A549 (cell line): ENCODE data around the gene KRT8. TPM values are rescaled to one million over a fixed set of nuclear protein-coding genes. Genes with fewer than 3 reads are reported as not detected.
A peak's percentile ranks its signal among the peaks of the same experiment; 100 is the strongest.

Experiments
- ATAC-seq, 2 experiments: fragments of 200-7000 bp in 1 of 2; fragments of >200 bp in 1 of 2; cut with Nextera tagmentation in 1 of 2; cut with Tn5 transposase in 1 of 2; 3 replicates each; pipeline versions ENCODE4 v1.8.0 to v1.9.1; 2018 to 2020; ENCODE audit warnings: mild to moderate bottlenecking in 1 of 2, moderate library complexity in 1 of 2
- CTCF ChIA-PET: fragments of 300-600 bp; sonication (Branson Sonifier 250); formaldehyde crosslinking; extraction: SDS; loops from one replicate; lab custom pipeline; 2021; ENCODE audit warnings: antibody characterized with exemption, inconsistent platforms; lab: Yijun Ruan, JAX
- POLR2A ChIA-PET: fragments of 350-600 bp; formaldehyde crosslinking; extraction: SDS; loops from one replicate; lab custom pipeline; 2021; ENCODE audit warnings: antibody characterized with exemption, inconsistent platforms; lab: Yijun Ruan, JAX
- DNase-seq, 2 experiments: peaks; one replicate each; pipeline versions ENCODE4 v3.0.0 to v3.0.0-alpha.2; 2011 to 2016; ENCODE audit warnings: low read depth in 1 of 2, low spot score in 1 of 2
- FAIRE-seq: peaks from 2 replicates; lab custom pipeline; 2011; peaks lifted over from hg19 to GRCh38; lab: Jason Lieb, UNC
- H3K27ac ChIP-seq, 2 experiments: fragments of >200 bp; sonication (Bioruptor Twin); formaldehyde crosslinking; 3 replicates each; pipeline ENCODE4 v1.5.1; 2016 to 2017
- H3K4me1 ChIP-seq: fragments of >200 bp; sonication (Bioruptor Twin); formaldehyde crosslinking; 3 replicates; pipeline ENCODE4 v1.6.1; 2016
- H3K4me2 ChIP-seq: fragments of >200 bp; sonication (Bioruptor Twin); formaldehyde crosslinking; 3 replicates; pipeline ENCODE4 v1.6.1; 2016
- H3K4me3 ChIP-seq: fragments of >200 bp; sonication (Bioruptor Twin); formaldehyde crosslinking; 3 replicates; pipeline ENCODE4 v1.5.1; 2016
- H3K9me3 ChIP-seq: fragments of >200 bp; sonication (Bioruptor Twin); formaldehyde crosslinking; 3 replicates; pipeline ENCODE4 v1.6.1; 2016
- BCL3 ChIP-seq: fragments of >200 bp; sonication (Bioruptor Twin); formaldehyde crosslinking; IDR thresholded peaks from 3 replicates; pipeline ENCODE4 v1.6.1; 2016
- CEBPB ChIP-seq, 2 experiments: fragments of >200 bp in 1 of 2; sonication (Bioruptor Twin) in 1 of 2; formaldehyde crosslinking in 1 of 2; IDR thresholded peaks; 2 replicates each; pipeline ENCODE4 v1.6.1; 2012 to 2016
- EHF ChIP-seq: fragments of 250-450 bp; sonication (Bioruptor Pico); IDR thresholded peaks from 2 replicates; pipeline ENCODE4 v1.5.0; 2020; ENCODE audit warnings: mild to moderate bottlenecking
- EP300 ChIP-seq, 2 experiments: fragments of >200 bp; sonication (Bioruptor Twin); formaldehyde crosslinking; IDR thresholded peaks; 2 replicates in 1 of 2; 3 replicates in 1 of 2; pipeline ENCODE4 v1.6.1; 2016 to 2017
- FOSB ChIP-seq: fragments of 250-450 bp; sonication (Bioruptor Pico); IDR thresholded peaks from 2 replicates; pipeline ENCODE4 v1.5.0; 2020; ENCODE audit warnings: mild to moderate bottlenecking, moderate library complexity
- FOSL2 ChIP-seq, 2 experiments: fragments of 450-650 bp in 1 of 2; fragments of >200 bp in 1 of 2; sonication (Bioruptor Twin) in 1 of 2; formaldehyde crosslinking; IDR thresholded peaks; 2 replicates each; pipeline versions ENCODE4 v1.5.0 to v1.6.1; 2016 to 2020; ENCODE audit warnings: mild to moderate bottlenecking in 1 of 2, moderate library complexity in 1 of 2
- HDAC2 ChIP-seq: fragments of 200-600 bp; sonication (generic); IDR thresholded peaks from 2 replicates; pipeline ENCODE4 v1.6.1; 2016
- HES2 ChIP-seq: fragments of >200 bp; sonication (Bioruptor Twin); formaldehyde crosslinking; IDR thresholded peaks from 2 replicates; pipeline ENCODE4 v1.6.1; 2016
- HOXA7 ChIP-seq: fragments of 250-450 bp; sonication (Bioruptor Pico); IDR thresholded peaks from 2 replicates; pipeline ENCODE4 v1.5.0; 2020; ENCODE audit warnings: mild to moderate bottlenecking, moderate library complexity
- HOXB5 ChIP-seq: fragments of 250-450 bp; sonication (Bioruptor Pico); IDR thresholded peaks from 2 replicates; pipeline ENCODE4 v1.5.0; 2020; ENCODE audit warnings: mild to moderate bottlenecking, moderate library complexity
- JUN ChIP-seq, 2 experiments: fragments of >200 bp; sonication (Bioruptor Twin); formaldehyde crosslinking; IDR thresholded peaks; 2 replicates in 1 of 2; 3 replicates in 1 of 2; pipeline ENCODE4 v1.6.1; 2016 to 2017
- KDM5A ChIP-seq: fragments of 200-600 bp; sonication (generic); IDR thresholded peaks from 2 replicates; pipeline ENCODE4 v1.6.1; 2016; ENCODE audit warnings: antibody characterized with exemption, mild to moderate bottlenecking
- MAX ChIP-seq: IDR thresholded peaks from 2 replicates; pipeline ENCODE4 v1.6.1; 2012
- MAZ ChIP-seq: fragments of 150-350 bp; IDR thresholded peaks from 2 replicates; pipeline ENCODE4 v1.6.1; 2014; ENCODE audit warnings: antibody characterized with exemption, low read depth, low read length, borderline replicate concordance
- NR3C1 ChIP-seq: fragments of >200 bp; sonication (Bioruptor Twin); formaldehyde crosslinking; IDR thresholded peaks from 3 replicates; pipeline ENCODE4 v1.6.1; 2017
- RAD21 ChIP-seq, 2 experiments: fragments of >200 bp in 1 of 2; sonication (Bioruptor Twin) in 1 of 2; formaldehyde crosslinking in 1 of 2; IDR thresholded peaks in 1 of 2; conservative IDR thresholded peaks in 1 of 2; 2 replicates in 1 of 2; 3 replicates in 1 of 2; pipeline ENCODE4 v1.6.1; 2012 to 2018; ENCODE audit warnings: inconsistent platforms in 1 of 2
- RCOR1 ChIP-seq: fragments of 150-350 bp; IDR thresholded peaks from 2 replicates; pipeline ENCODE4 v1.6.1; 2014; ENCODE audit warnings: antibody characterized with exemption, low read length, low read depth
- RFX5 ChIP-seq: fragments of 450-650 bp; IDR thresholded peaks from 2 replicates; pipeline ENCODE4 v1.7.1; 2014; ENCODE audit warnings: antibody characterized with exemption, mild to moderate bottlenecking, moderate library complexity
- SMC3 ChIP-seq: fragments of >200 bp; sonication (Bioruptor Twin); formaldehyde crosslinking; IDR thresholded peaks from 3 replicates; pipeline ENCODE4 v1.6.1; 2018; ENCODE audit warnings: inconsistent platforms
- SREBF2 ChIP-seq: fragments of 450-650 bp; IDR thresholded peaks from 2 replicates; pipeline ENCODE4 v1.6.1; 2014; ENCODE audit warnings: mild to moderate bottlenecking, moderate library complexity
- TFCP2L1 ChIP-seq: fragments of 250-450 bp; sonication (Bioruptor Pico); IDR thresholded peaks from 2 replicates; pipeline ENCODE4 v1.5.0; 2021; ENCODE audit warnings: mild to moderate bottlenecking
- USF2 ChIP-seq: fragments of 450-650 bp; IDR thresholded peaks from 2 replicates; pipeline ENCODE4 v1.6.1; 2014; ENCODE audit warnings: antibody characterized with exemption
- ZC3H11A ChIP-seq: fragments of 450-650 bp; IDR thresholded peaks from 2 replicates; pipeline ENCODE4 v1.6.1; 2014; ENCODE audit warnings: antibody characterized with exemption, mild to moderate bottlenecking
- ZFP36 ChIP-seq: fragments of 450-650 bp; IDR thresholded peaks from 2 replicates; pipeline ENCODE4 v1.6.1; 2014; ENCODE audit warnings: borderline replicate concordance; ENCODE audit not compliant: partially characterized antibody
- WGBS: methylation state at CpG from one replicate; pipeline ENCODE4 v1.1.6; 2017; ENCODE audit errors: missing lambda C conversion rate; 5-methylcytosine and 5-hydroxymethylcytosine counted together
- polyA plus RNA-seq, 4 experiments: library from polyadenylated mRNA; depleted of rRNA in 3 of 4; stranded (reverse); fragments of >200 nt; fragmentation: RNase III in 1 of 4; extraction: RNeasy Plus Mini Kit Qiagen cat#74134 plus additional on column Dnase treatment in 1 of 4; gene quantifications; 2 replicates in 3 of 4; 3 replicates in 1 of 4; pipeline ENCODE4 v1.2.3, GENCODE V29; 2011 to 2017

KRT8 gene
- polyA plus RNA-seq, 2 of the 4 experiments (the other 2 are of a cell fraction), result 2,250 to 3,633 TPM

GRCh38 chr12:52907092-52907810 lies 2.4 kb upstream of the KRT8 start:
- ChIA-PET CTCF (interaction anchor here (0.9 to 20.5 kb wide), 10 partner anchors 11 to 786 kb away, joined by 3 to 440 read pairs (median 75); partner anchors contain the start of gene KRT18), POLR2A (interaction anchor here (0.8 to 6.3 kb wide), 7 partner anchors 11 to 63 kb away, joined by 3 to 208 read pairs (median 12); partner anchors contain the start of gene KRT18)
- Histone ChIP-seq H3K4me2 (peak overlapping the region; percentile 93), H3K9me3 (no peaks in the 10 kb centered on the region), H3K4me1 (peaks cover 47% of the 10 kb centered on the region), H3K27ac (peak overlapping the region; percentile 91 to 99), H3K4me3 (no peak overlapping the region)
- peak; percentile 44 to 70 for DNase-seq
- ATAC-seq, result no peak
- TF ChIP-seq EHF (CRISPR knock-in tag) (0 out of 2 replicates have a peak, but pooled peaks have one; percentile 55), NR3C1 (no peak), MAX (0 out of 2 replicates have a peak, but pooled peaks have one; percentile 31), SREBF2 (no peak)
- 18% methylated on average over 7 of the region's 7 CpGs for WGBS
- no peak for FAIRE-seq

- no peak for DNase-seq
- Histone ChIP-seq H3K4me1 (peaks cover 57% of the 10 kb centered on the region), H3K27ac (peak overlapping the region; percentile 91 to 99), H3K9me3 (no peaks in the 10 kb centered on the region), H3K4me3 (no peak overlapping the region)
- WGBS, result 67% methylated on average over 7 of the region's 7 CpGs
- ATAC-seq, result no peak
- CTCF ChIA-PET, result interaction anchor here (1.1 to 20.5 kb wide), 15 partner anchors 11 to 85 kb away, joined by 3 to 440 read pairs (median 34); partner anchors contain the start of gene KRT18
- FAIRE-seq, result no peak
- TF ChIP-seq USF2 (no peak), RFX5 (no peak), HOXA7 (CRISPR knock-in tag) (no peak), KDM5A (no peak), SMC3 (no peak), FOSB (CRISPR knock-in tag) (no peak), ZC3H11A (no peak), HOXB5 (CRISPR knock-in tag) (no peak), MAZ (no peak), HES2 (no peak), EP300 (IDR thresholded peaks at IDR 0.05) (no peak), HDAC2 (no peak), NR3C1 (no peak)
- TF ChIP-seq, all 56 proteins: peak for 0
- H3K4me2 ChIP-seq, result peak overlapping the region; percentile 93
- POLR2A ChIA-PET, result interaction anchor here (0.8 to 6.3 kb wide), 5 partner anchors 10 to 64 kb away, joined by 3 to 208 read pairs (median 110); partner anchors contain the start of gene KRT18
Observed at GRCh38 chr12:52906191-52906601, 1.3 kb upstream of the KRT8 start.

- 2% methylated on average over 16 of the region's 31 CpGs for WGBS
- FAIRE-seq (no peak), ATAC-seq (peak; percentile 28 to 43; a peak in 5 of 6 replicates), DNase-seq (peak; percentile 56 to 64)
- H3K4me1 ChIP-seq, result peaks cover 72% of the 10 kb centered on the region
- POLR2A ChIA-PET, result interaction anchor here (0.7 to 6.3 kb wide), 16 partner anchors 8 to 761 kb away, joined by 3 to 208 read pairs (median 10); partner anchors contain the start of genes EIF4B and KRT18
- H3K4me2 ChIP-seq, result peak overlapping the region; percentile 93
- CTCF ChIA-PET, result interaction anchor here (0.8 to 20.5 kb wide), 12 partner anchors 9 to 821 kb away, joined by 3 to 440 read pairs (median 54); partner anchors contain the start of gene KRT18
- peak overlapping the region; percentile 91 to 99 for H3K27ac ChIP-seq
- no peaks in the 10 kb centered on the region for H3K9me3 ChIP-seq
- H3K4me3 ChIP-seq, result peak overlapping the region; percentile 87
- TF ChIP-seq HOXB5 (CRISPR knock-in tag) (0 out of 2 replicates have a peak, but pooled peaks have one; percentile 30), BCL3 (peak; percentile 17; the same call in 1 of the 3 replicates), MAX (no peak), ZFP36 (no peak), MAZ (no peak), RAD21 (conservative IDR thresholded peaks at IDR 0.05 in 1 of 2, IDR thresholded peaks at IDR 0.05 in 1 of 2) (0 out of 5 replicates have a peak, but pooled peaks of 1 of the 2 experiments have one; percentile 4), CEBPB (IDR thresholded peaks at IDR 0.05) (no peak), JUN (IDR thresholded peaks at IDR 0.05) (peak in 1 of 2 experiments; percentile 44; a peak in 4 of 5 replicates), RCOR1 (no peak), HOXA7 (CRISPR knock-in tag) (peak; percentile 78; the same call in 1 of the 2 replicates), TFCP2L1 (CRISPR knock-in tag) (no peak), FOSL2 (IDR thresholded peaks at IDR 0.05) (peak; percentile 74), FOSL2 (CRISPR knock-in tag; IDR thresholded peaks at IDR 0.05) (peak; percentile 89), KDM5A (no peak)
Observed at GRCh38 chr12:52903855-52904508, 894 bp downstream of the KRT8 start.
